SW 1271 (cell line): ENCODE results near the gene PPIL6.
"Not testable (repeated sequence)": the region's sequence is repeated elsewhere in the genome, so short reads cannot be mapped to it uniquely, and the experiment has no call there.

Experiments used
- DNase-seq, 2 experiments: peaks; one replicate each; lab custom pipeline; 2025; lab: John Stamatoyannopoulos, UW

The PPIL6 gene

DNA sequence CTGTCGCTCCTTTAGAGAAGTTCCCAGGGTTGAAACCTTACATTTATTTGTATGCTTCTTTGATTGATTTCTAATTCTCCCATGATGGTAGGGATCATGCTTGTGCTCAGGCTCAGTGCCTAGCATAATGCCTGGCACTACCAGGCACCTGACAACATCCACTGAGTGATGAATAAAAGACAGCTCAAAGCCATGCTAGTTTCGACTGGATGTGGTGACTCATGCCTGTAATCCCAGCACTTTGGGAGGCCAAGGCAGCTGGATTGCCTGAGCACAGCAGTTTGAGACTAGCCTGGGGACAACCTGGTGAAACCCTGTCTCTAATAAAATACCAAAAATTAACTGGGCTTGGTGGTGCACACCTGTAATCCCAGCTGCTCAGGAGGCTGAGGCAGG is 46.5 kb downstream of the PPIL6 start:
- no peak for DNase-seq

DNA sequence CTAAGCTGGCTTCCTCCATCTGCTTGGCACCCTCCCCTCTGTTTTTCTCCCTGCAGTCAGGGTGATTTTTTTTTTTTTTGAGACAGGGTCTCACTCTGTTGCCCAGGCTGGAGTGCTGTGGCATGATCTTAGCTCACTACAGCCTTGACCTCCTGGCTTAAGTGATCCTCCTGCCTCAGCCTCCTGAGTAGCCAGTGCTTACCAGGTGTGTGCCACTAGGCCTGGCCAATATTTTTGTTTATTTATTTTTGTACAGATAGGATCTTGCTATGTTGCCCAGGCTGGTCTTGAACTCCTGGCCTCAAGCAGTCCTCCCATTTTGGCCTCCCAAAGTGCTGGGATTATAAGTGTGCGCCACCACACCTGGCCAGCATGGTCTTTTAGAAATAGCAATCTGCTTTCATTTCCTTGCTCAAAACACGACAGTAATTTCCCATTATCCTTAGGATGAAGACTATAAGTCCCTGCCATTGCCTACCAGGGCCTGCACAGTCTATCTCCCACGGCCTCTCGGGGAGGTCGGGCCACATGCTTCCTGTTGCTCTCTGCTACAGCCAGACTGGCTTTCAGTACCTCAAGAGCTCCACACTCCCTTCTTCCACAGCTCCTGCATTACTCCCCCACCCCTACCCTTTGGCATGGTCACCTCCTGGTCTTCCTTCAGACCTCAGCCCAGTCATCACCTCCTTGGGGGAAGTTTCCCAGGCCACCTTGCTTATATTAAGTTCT is 47.1 kb downstream of the PPIL6 start:
- DNase-seq = no peak

GRCh38 chr6:109389650-109390274 is 50.7 kb downstream of the PPIL6 start:
- no peak for DNase-seq

DNA sequence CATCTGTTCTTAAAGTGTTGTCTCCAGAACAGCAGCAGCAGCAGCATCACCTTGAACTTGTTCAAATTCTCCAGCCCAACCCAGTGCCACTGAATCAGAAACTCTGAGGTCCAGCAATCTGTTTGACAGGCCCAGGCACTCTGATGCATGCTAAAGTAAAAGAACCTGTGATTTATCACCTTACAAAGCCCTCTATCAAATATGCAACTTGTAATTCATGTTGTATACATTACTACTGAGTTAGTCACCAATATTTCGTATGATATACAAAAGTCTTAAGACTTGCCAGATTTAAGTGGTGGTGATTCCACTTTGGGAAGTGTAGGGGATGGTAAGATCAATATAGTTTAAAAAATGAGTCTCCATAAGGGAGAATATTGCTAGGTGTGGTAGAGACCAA is 52.2 kb downstream of the PPIL6 start:
- no peak for DNase-seq

DNA sequence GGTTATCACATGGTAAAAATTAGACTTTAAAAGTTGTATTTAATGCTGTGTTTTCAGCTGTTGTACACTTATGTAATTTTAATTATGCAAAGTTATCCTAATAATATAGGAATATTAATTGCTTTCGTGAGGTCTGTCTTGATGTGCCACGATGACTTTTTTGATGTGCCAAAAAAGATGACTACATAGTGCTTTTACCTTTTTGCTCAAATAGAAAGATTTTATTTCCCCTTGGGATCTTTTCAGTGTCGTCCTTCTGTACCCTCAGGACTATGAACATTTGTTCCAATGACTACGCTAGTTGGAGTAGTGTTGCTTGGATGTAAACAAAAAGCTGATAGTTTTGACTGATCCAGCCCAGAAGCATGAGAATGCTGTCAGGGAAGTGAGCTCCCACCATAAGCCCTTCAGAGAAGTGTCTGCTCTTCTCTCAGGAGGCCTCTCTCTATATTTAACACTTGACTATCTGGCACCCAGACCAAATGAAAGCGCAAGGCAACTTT is 56.9 kb downstream of the PPIL6 start:
- DNase-seq = no peak

DNA sequence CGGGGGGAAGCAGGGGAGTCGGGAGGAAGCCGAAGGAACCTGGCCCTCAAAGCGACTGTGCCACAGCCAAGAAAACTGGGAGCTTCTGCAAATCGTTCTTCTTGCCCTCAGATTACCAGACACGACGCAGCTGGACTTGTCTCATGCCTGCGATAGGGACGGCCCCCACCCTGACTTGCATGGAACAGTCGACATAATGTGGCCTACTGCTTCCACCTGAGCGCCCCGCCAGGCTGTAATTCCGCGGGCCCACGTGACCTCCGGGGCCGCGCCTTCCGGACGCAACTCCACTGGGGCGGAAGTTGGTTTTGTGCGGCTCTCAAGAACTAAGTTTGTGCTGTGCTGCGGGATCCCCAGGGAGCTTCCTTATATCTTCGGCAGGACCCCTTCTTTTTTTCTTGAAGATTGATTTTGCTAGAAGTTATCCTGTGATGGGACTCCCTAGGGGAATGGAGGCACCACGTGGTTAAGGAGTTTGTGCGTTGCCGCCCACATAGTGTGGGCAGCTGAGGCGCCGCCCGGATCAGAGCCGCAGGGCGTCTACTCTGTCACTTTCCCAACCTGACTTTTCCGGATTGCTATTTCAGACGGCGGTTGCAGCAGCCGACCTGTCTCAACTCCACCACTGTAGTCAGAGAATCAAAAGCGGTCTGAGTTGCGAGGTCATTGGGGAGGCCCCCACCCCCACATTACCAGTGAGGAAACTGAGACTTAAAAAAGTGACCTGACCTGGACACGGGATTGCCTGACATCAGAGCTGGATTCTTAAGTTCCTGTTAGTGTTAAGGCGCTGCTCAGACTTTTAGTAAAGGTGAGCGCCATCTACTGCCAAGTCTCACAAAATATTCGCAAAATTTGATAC is 57.6 kb downstream of the PPIL6 start:
- peak; percentile 81 to 95 for DNase-seq

GRCh38 chr6:109381747-109382575 is 58.5 kb downstream of the PPIL6 start, which contains the start of gene CD164:
Gene CD164, minus strand, starts transcription at chr6:109382467. Its CDS starts 89 bp downstream, at chr6:109382378.
- peak; percentile 84 to 94 for DNase-seq

DNA sequence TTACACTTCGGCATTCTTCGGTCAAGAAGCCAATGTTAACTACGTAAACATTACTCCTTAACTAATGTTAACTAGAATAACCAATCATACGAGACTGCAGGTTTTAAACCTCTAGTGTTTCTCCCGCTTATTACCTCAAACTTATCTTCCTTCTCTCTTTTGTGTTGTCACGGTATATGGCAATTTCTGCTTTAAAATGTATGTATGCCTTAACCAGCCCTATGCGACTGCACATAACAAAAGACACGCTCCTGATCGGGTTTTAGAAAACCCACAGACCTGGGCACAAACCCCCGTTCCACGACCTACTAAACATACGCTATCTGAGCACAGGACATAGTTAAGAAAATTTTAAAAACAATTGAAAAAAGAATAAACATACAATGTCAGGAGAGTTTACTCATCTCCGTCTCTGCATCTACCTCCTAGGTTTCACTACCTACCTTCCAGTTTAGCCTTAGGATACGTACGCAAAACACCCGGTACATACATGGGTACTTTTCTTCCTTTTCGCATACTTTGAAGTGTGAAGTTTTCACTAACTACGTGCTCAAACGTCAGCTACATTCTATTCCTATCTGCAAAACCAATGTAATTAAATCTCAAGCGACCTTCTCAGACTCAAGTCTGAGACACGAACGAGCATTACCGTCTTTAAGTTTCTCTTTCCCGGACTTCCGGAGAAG is 59.2 kb downstream of the PPIL6 start:
- peak in 1 of 2 experiments; percentile 33 for DNase-seq

- no peak for DNase-seq
Measured at GRCh38 chr6:109379711-109380110, 60.7 kb downstream of the PPIL6 start.

DNA sequence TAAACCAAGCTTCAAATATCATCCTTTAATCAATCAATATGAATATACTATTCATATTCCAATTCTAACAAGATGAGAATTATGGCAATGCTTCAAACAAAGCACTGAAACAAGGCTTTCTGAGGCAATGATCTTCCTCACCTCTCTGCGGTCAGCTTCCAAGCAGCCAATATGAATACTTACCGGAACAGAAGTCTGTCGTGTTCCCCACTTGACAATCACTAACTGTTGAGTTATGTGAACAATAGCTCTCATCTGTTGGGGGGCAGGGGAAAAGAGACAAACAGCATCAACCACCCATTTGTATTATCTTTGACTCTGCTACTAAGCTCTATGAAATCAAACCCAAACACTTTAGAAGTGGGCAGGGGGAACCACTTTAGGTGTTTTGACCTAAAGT is 62.7 kb downstream of the PPIL6 start:
- DNase-seq = no peak

DNA sequence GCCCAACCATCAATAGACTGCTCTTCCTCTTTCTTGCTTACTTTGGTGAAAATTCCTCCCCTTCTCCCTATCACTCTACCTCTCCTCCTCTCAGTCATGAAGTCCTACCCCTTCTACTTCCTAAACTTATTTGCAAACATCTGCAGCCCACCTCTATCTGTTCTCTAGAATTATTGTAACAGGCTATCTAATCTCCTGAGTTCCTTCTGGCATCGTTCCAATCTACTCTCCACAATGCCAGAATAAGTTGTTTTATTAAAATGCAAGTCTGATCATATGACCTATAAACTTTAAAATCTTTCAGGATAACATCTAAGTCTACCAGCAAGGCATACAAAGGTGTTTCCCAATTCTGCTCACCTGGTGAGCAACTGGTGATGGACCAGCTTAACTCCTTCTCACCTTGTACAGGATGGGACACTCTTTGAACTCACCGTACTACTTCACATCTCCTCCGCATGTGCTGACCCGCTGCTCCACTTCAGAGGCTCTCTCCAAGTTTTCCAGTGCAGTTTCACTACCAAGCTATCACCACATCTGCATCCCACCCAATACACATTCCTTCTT is 66.0 kb downstream of the PPIL6 start:
- no peak for DNase-seq

- DNase-seq = no peak
Measured at GRCh38 chr6:109373762-109374161, 66.7 kb downstream of the PPIL6 start.

DNA sequence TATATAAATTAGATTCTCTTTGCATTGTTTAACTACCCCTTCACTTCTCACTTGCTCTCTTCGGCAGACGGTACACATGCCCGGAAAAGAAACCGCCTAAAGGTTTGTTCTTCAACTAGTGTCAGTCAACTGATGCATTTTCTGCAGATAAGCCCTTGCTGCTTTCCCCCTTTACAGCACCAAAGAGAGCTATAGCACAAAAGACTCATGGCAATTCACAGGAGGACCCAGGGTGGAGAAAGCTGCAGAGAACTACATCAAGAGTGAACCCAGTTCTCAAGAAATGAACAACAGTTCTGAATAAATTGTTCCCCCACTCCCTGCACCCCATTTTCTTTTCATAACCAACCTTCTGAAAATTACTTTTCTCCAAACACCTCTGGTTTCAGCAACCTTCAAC is 67.1 kb downstream of the PPIL6 start:
- no peak for DNase-seq

GRCh38 chr6:109372130-109372529 is 68.3 kb downstream of the PPIL6 start:
- DNase-seq = no peak

- no peak for DNase-seq
Measured at GRCh38 chr6:109370792-109371191, 69.6 kb downstream of the PPIL6 start.

- DNase-seq = no peak
Measured at GRCh38 chr6:109370336-109370735, 70.1 kb downstream of the PPIL6 start.

DNA sequence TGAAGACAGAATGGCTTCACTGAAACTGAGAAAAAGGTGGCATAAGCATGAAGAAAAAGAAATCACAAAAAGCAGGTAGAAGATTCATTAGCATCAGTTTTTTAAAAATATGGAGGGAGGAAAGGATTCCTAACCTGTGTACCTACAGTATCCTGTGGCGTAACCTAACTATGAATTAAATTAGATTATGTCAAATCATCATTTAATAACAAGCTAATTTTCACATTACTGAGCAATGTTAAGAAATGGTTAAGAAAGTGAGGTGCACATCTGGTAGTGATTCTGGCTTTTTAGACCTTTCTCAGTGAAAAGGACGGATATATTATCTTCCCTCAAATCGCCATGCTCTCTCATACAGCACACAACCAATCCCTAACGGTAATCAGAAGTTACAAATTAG is 70.7 kb downstream of the PPIL6 start:
- no peak for DNase-seq

DNA sequence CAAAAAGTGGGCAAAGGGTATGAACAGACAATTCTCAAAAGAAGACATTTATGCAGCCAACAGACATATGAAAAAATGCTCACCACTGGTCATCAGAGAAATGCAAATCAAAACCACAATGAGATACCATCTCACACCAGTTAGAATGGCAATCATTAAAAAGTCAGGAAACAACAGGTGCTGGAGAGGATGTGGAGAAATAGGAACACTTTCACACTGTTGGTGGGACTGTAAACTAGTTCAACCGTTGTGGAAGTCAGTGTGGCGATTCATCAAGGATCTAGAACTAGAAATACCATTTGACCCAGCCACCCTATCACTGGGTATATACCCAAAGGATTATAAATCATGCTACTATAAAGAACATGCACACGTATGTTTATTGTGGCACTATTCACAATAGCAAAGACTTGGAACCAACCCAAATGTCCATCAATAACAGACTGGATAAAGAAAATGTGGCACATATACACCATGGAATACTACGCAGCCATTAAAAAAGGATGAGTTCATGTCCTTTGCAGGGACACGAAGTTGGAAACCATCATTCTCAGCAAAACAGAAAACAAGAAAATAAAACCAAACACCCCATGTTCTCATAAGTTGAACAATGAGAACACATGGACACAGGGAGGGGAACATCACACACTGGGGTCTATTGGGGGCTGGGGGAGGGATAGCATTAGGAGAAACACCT is 75.9 kb downstream of the PPIL6 start:
- DNase-seq = not testable (repeated sequence)

DNA sequence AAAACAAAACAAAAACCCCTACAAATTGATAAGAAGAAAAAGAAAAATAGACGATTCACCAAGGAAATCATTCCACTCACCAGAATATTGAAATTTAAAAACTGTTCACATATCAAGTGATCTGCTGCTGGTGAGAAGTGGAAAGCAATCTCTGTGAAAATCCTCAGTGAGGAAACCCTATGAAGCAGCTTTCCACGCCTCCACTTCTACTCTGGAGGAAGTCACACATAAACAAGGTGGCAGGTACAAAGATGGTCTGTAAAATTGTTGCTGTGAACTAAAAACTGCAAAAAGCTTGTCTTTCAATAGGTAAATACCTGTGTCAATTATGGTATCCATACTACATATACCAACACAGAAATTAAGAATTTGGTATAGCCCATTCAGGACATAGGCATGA is 76.7 kb downstream of the PPIL6 start:
- no peak for DNase-seq
